GM23338 (cell line): Measurements from ENCODE around the gene ZNF776. TPM values are rescaled to one million over a fixed set of nuclear protein-coding genes. Genes with fewer than 3 reads are reported as not detected.
A peak's percentile ranks its signal among the peaks of the same experiment; 100 is the strongest.

ENCODE experiments used
- ATAC-seq: fragments of 200-7000 bp; cut with Tn5 transposase; 3 replicates; pipeline ENCODE4 v1.9.1; 2020
- DNase-seq: peaks from one replicate; pipeline ENCODE4 v3.0.0-alpha.2; 2015; ENCODE audit warnings: low spot score
- H2AFZ ChIP-seq: fragments of 200-600 bp; sonication (generic); 2 replicates; pipeline ENCODE4 v1.8.0; 2016; ENCODE audit warnings: antibody characterized with exemption, mild to moderate bottlenecking, moderate library complexity
- H3F3A ChIP-seq: fragments of 200-600 bp; sonication (generic); replicated peaks from 2 replicates; pipeline ENCODE4 v1.8.0; 2017; ENCODE audit warnings: antibody characterized with exemption, mixed run types, low read depth
- H3K27ac ChIP-seq: fragments of 200-600 bp; sonication (generic); 2 replicates; pipeline ENCODE4 v1.6.1; 2016; ENCODE audit warnings: low read depth
- H3K27me3 ChIP-seq: fragments of 200-600 bp; sonication (generic); 2 replicates; pipeline ENCODE4 v1.8.0; 2016; ENCODE audit warnings: mild to moderate bottlenecking, mixed run types, moderate library complexity; ENCODE audit not compliant: insufficient read depth
- H3K36me3 ChIP-seq: fragments of 200-600 bp; sonication (generic); 2 replicates; pipeline ENCODE4 v1.8.0; 2016; ENCODE audit warnings: mild to moderate bottlenecking; ENCODE audit not compliant: insufficient read depth
- H3K4me1 ChIP-seq: fragments of 200-600 bp; sonication (generic); 2 replicates; pipeline ENCODE4 v1.8.0; 2016; ENCODE audit warnings: mild to moderate bottlenecking, moderate library complexity; ENCODE audit not compliant: insufficient read depth
- H3K4me2 ChIP-seq: fragments of 200-600 bp; sonication (generic); 2 replicates; pipeline ENCODE4 v1.7.1; 2017; ENCODE audit warnings: mixed run types
- H3K4me3 ChIP-seq: fragments of 200-600 bp; sonication (generic); 2 replicates; pipeline ENCODE4 v1.6.1; 2016; ENCODE audit warnings: mixed run types
- H3K79me2 ChIP-seq: fragments of 200-600 bp; sonication (generic); replicated peaks from 2 replicates; pipeline ENCODE4 v1.8.0; 2017; ENCODE audit warnings: mild to moderate bottlenecking; ENCODE audit not compliant: insufficient read depth
- H3K9me2 ChIP-seq: fragments of 200-600 bp; sonication (generic); 2 replicates; pipeline ENCODE4 v1.8.0; 2017; ENCODE audit not compliant: insufficient read depth
- H4K20me1 ChIP-seq: fragments of 200-600 bp; sonication (generic); replicated peaks from 2 replicates; pipeline ENCODE4 v1.8.0; 2017; ENCODE audit warnings: mild to moderate bottlenecking; ENCODE audit not compliant: insufficient read depth
- H3K27ac Mint-ChIP-seq: 2 replicates; pipeline ENCODE4 v1.8.0; 2020; ENCODE audit warnings: inconsistent platforms, mild to moderate bottlenecking, moderate library complexity, mixed read lengths
- H3K27me3 Mint-ChIP-seq: 3 replicates; pipeline ENCODE4 v1.8.0; 2022; ENCODE audit warnings: low read depth, mild to moderate bottlenecking, moderate library complexity, mixed read lengths, inconsistent platforms; ENCODE audit not compliant: insufficient read depth, poor library complexity
- H3K36me3 Mint-ChIP-seq: 3 replicates; pipeline ENCODE4 v1.8.0; 2021; ENCODE audit warnings: low read depth, mild to moderate bottlenecking, inconsistent platforms, moderate library complexity, mixed read lengths
- H3K4me1 Mint-ChIP-seq: 3 replicates; pipeline ENCODE4 v1.8.0; 2020; ENCODE audit warnings: mild to moderate bottlenecking, inconsistent platforms, mixed read lengths
- H3K4me3 Mint-ChIP-seq: 3 replicates; pipeline ENCODE4 v1.8.0; 2021; ENCODE audit warnings: moderate library complexity, mild to moderate bottlenecking, inconsistent platforms, mixed read lengths
- H3K9me3 Mint-ChIP-seq: 3 replicates; pipeline ENCODE4 v1.8.0; 2020; ENCODE audit warnings: moderate library complexity, mild to moderate bottlenecking, inconsistent platforms, mixed read lengths
- CREB1 ChIP-seq: fragments of 250-450 bp; sonication (Bioruptor Pico); IDR thresholded peaks from 2 replicates; pipeline ENCODE4 v1.5.0; 2020; ENCODE audit warnings: low read depth, mild to moderate bottlenecking, moderate library complexity
- EZH2 ChIP-seq: fragments of 200-600 bp; sonication (generic); IDR thresholded peaks from one replicate; pipeline ENCODE4 v1.8.0; 2017; ENCODE audit warnings: antibody characterized with exemption, mild to moderate bottlenecking, low read depth; ENCODE audit not compliant: unreplicated experiment
- EZH2phosphoT487 ChIP-seq: fragments of 200-600 bp; sonication (generic); IDR thresholded peaks from one replicate; pipeline ENCODE4 v1.8.1; 2018; ENCODE audit warnings: antibody characterized with exemption; ENCODE audit not compliant: unreplicated experiment
- JUNB ChIP-seq: IDR thresholded peaks from one replicate; pipeline ENCODE4 v1.6.1; 2016; ENCODE audit warnings: antibody characterized with exemption; ENCODE audit not compliant: unreplicated experiment
- NANOG ChIP-seq: IDR thresholded peaks from 2 replicates; pipeline ENCODE4 v1.6.1; 2016; ENCODE audit warnings: antibody characterized with exemption, borderline replicate concordance
- POLR2AphosphoS5 ChIP-seq: IDR thresholded peaks from 2 replicates; pipeline ENCODE4 v1.6.1; 2016; ENCODE audit warnings: antibody characterized with exemption, low read depth
- STAT1 ChIP-seq: IDR thresholded peaks from one replicate; pipeline ENCODE4 v1.6.1; 2016; ENCODE audit warnings: antibody characterized with exemption; ENCODE audit not compliant: unreplicated experiment
- ZNF114 ChIP-seq: fragments of 250-450 bp; sonication (Bioruptor Pico); IDR thresholded peaks from 2 replicates; pipeline ENCODE4 v1.5.0; 2020; ENCODE audit warnings: mild to moderate bottlenecking, moderate library complexity
- ZNF331 ChIP-seq: fragments of 250-450 bp; sonication (Bioruptor Pico); IDR thresholded peaks from 2 replicates; pipeline ENCODE4 v1.5.0; 2020; ENCODE audit warnings: low read depth, mild to moderate bottlenecking, moderate library complexity
- polyA plus RNA-seq: library from polyadenylated mRNA; unstranded; fragments of >200 nt; fragmentation: Nextera tagmentation; extraction: Ambion mirVana; gene quantifications from 2 replicates; pipeline ENCODE4 v1.2.1, GENCODE V29; 2016
- total RNA-seq: library from RNA; depleted of rRNA; stranded (reverse); fragments of >200 nt; shearing (Covaris generic); gene quantifications from 2 replicates; pipeline ENCODE4 v1.2.3, GENCODE V29; 2014
- TF ChIP-seq, protein P1 (sequence below): fragments of 250-450 bp; sonication (Bioruptor Pico); IDR thresholded peaks from 2 replicates; pipeline ENCODE4 v1.5.0; 2020; ENCODE audit warnings: mild to moderate bottlenecking, moderate library complexity
- TF ChIP-seq, protein P2 (sequence below): IDR thresholded peaks from one replicate; pipeline ENCODE4 v1.6.1; 2018; ENCODE audit warnings: antibody characterized with exemption; ENCODE audit not compliant: unreplicated experiment
- TF ChIP-seq, protein P3 (sequence below): IDR thresholded peaks from 2 replicates; pipeline ENCODE4 v1.6.1; 2016; ENCODE audit warnings: antibody characterized with exemption
- TF ChIP-seq, protein P4 (sequence below), 2 experiments: fragments of 200-600 bp in 1 of 2; sonication (generic) in 1 of 2; conservative IDR thresholded peaks; 2 replicates each; pipeline versions ENCODE4 v1.5.1 to v1.6.1; 2016 to 2017; ENCODE audit warnings: antibody characterized with exemption in 2 of 2, low read depth in 2 of 2, mild to moderate bottlenecking in 2 of 2, moderate library complexity in 1 of 2

ZNF776 gene
- total and polyA plus RNA-seq, 2 experiments from 2014 or later, result 5.9 to 19.4 TPM

DNA sequence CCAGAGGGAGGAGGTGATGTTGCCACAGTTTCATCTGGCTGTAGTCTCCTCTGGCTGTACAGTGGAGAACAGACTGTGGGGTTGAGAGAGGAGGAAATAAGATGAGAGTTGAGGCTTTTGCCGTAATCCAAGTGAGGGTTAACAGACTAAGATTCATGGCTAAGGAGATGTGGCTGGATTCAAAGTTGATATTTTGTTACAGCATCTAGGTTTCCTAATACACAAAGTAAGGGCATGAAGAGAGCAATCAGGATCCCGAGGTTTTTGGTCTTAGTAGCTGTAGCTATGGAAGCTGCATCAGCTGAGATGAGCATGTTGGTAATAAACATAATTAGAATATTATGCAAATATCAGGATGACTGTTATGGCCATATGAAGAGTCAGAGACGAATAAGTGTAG lies 1.4 kb downstream of the ZNF776 start:
- Histone ChIP-seq H3K4me1 (peaks cover 4% of the 10 kb centered on the region; the same call in 1 of the 2 replicates), H3K4me3 (peak overlapping the region; percentile 87), H4K20me1 (peaks cover 32% of the 10 kb centered on the region), H3K27me3 (no peaks in the 10 kb centered on the region), H3K79me2 (peaks cover 41% of the 10 kb centered on the region), H3F3A (peaks cover 9% of the 10 kb centered on the region; the same call in 1 of the 2 replicates), H3K9me2 (no peaks in the 10 kb centered on the region; the same call in 1 of the 2 replicates), H3K4me2 (peak overlapping the region; percentile 96), H3K36me3 (peaks cover 27% of the 10 kb centered on the region), H2AFZ (no peak overlapping the region), H3K27ac (no peak overlapping the region)
- peaks cover 9% of the 10 kb centered on the region; the same call in 2 of the 3 replicates for H3K4me1 Mint-ChIP-seq
- no peaks in the 10 kb centered on the region for H3K9me3 Mint-ChIP-seq
- H3K27ac Mint-ChIP-seq, result no peak overlapping the region
- H3K4me3 Mint-ChIP-seq, result peak overlapping the region; percentile 90
- peaks cover 51% of the 10 kb centered on the region for H3K36me3 Mint-ChIP-seq
- no peak for TF ChIP-seq ZNF114 (CRISPR knock-in tag)
- TF ChIP-seq JUNB, result no peak
- TF ChIP-seq, protein P1, sequence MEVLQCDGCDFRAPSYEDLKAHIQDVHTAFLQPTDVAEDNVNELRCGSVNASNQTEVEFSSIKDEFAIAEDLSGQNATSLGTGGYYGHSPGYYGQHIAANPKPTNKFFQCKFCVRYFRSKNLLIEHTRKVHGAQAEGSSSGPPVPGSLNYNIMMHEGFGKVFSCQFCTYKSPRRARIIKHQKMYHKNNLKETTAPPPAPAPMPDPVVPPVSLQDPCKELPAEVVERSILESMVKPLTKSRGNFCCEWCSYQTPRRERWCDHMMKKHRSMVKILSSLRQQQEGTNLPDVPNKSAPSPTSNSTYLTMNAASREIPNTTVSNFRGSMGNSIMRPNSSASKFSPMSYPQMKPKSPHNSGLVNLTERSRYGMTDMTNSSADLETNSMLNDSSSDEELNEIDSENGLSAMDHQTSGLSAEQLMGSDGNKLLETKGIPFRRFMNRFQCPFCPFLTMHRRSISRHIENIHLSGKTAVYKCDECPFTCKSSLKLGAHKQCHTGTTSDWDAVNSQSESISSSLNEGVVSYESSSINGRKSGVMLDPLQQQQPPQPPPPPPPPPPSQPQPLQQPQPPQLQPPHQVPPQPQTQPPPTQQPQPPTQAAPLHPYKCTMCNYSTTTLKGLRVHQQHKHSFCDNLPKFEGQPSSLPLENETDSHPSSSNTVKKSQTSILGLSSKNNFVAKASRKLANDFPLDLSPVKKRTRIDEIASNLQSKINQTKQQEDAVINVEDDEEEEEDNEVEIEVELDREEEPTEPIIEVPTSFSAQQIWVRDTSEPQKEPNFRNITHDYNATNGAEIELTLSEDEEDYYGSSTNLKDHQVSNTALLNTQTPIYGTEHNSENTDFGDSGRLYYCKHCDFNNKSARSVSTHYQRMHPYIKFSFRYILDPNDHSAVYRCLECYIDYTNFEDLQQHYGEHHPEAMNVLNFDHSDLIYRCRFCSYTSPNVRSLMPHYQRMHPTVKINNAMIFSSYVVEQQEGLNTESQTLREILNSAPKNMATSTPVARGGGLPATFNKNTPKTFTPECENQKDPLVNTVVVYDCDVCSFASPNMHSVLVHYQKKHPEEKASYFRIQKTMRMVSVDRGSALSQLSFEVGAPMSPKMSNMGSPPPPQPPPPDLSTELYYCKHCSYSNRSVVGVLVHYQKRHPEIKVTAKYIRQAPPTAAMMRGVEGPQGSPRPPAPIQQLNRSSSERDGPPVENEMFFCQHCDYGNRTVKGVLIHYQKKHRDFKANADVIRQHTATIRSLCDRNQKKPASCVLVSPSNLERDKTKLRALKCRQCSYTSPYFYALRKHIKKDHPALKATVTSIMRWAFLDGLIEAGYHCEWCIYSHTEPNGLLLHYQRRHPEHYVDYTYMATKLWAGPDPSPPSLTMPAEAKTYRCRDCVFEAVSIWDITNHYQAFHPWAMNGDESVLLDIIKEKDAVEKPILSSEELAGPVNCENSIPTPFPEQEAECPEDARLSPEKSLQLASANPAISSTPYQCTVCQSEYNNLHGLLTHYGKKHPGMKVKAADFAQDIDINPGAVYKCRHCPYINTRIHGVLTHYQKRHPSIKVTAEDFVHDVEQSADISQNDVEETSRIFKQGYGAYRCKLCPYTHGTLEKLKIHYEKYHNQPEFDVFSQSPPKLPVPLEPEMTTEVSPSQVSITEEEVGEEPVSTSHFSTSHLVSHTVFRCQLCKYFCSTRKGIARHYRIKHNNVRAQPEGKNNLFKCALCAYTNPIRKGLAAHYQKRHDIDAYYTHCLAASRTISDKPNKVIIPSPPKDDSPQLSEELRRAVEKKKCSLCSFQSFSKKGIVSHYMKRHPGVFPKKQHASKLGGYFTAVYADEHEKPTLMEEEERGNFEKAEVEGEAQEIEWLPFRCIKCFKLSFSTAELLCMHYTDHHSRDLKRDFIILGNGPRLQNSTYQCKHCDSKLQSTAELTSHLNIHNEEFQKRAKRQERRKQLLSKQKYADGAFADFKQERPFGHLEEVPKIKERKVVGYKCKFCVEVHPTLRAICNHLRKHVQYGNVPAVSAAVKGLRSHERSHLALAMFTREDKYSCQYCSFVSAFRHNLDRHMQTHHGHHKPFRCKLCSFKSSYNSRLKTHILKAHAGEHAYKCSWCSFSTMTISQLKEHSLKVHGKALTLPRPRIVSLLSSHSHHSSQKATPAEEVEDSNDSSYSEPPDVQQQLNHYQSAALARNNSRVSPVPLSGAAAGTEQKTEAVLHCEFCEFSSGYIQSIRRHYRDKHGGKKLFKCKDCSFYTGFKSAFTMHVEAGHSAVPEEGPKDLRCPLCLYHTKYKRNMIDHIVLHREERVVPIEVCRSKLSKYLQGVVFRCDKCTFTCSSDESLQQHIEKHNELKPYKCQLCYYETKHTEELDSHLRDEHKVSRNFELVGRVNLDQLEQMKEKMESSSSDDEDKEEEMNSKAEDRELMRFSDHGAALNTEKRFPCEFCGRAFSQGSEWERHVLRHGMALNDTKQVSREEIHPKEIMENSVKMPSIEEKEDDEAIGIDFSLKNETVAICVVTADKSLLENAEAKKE (CRISPR knock-in tag), result no peak
- no peak for TF ChIP-seq NANOG
- TF ChIP-seq, protein P2, sequence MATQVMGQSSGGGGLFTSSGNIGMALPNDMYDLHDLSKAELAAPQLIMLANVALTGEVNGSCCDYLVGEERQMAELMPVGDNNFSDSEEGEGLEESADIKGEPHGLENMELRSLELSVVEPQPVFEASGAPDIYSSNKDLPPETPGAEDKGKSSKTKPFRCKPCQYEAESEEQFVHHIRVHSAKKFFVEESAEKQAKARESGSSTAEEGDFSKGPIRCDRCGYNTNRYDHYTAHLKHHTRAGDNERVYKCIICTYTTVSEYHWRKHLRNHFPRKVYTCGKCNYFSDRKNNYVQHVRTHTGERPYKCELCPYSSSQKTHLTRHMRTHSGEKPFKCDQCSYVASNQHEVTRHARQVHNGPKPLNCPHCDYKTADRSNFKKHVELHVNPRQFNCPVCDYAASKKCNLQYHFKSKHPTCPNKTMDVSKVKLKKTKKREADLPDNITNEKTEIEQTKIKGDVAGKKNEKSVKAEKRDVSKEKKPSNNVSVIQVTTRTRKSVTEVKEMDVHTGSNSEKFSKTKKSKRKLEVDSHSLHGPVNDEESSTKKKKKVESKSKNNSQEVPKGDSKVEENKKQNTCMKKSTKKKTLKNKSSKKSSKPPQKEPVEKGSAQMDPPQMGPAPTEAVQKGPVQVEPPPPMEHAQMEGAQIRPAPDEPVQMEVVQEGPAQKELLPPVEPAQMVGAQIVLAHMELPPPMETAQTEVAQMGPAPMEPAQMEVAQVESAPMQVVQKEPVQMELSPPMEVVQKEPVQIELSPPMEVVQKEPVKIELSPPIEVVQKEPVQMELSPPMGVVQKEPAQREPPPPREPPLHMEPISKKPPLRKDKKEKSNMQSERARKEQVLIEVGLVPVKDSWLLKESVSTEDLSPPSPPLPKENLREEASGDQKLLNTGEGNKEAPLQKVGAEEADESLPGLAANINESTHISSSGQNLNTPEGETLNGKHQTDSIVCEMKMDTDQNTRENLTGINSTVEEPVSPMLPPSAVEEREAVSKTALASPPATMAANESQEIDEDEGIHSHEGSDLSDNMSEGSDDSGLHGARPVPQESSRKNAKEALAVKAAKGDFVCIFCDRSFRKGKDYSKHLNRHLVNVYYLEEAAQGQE, result no peak
- no peak for TF ChIP-seq ZNF331
- TF ChIP-seq EZH2, result no peak
- TF ChIP-seq, protein P3, sequence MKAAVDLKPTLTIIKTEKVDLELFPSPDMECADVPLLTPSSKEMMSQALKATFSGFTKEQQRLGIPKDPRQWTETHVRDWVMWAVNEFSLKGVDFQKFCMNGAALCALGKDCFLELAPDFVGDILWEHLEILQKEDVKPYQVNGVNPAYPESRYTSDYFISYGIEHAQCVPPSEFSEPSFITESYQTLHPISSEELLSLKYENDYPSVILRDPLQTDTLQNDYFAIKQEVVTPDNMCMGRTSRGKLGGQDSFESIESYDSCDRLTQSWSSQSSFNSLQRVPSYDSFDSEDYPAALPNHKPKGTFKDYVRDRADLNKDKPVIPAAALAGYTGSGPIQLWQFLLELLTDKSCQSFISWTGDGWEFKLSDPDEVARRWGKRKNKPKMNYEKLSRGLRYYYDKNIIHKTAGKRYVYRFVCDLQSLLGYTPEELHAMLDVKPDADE, result no peak
- TF ChIP-seq STAT1, result no peak
- TF ChIP-seq, protein P4, sequence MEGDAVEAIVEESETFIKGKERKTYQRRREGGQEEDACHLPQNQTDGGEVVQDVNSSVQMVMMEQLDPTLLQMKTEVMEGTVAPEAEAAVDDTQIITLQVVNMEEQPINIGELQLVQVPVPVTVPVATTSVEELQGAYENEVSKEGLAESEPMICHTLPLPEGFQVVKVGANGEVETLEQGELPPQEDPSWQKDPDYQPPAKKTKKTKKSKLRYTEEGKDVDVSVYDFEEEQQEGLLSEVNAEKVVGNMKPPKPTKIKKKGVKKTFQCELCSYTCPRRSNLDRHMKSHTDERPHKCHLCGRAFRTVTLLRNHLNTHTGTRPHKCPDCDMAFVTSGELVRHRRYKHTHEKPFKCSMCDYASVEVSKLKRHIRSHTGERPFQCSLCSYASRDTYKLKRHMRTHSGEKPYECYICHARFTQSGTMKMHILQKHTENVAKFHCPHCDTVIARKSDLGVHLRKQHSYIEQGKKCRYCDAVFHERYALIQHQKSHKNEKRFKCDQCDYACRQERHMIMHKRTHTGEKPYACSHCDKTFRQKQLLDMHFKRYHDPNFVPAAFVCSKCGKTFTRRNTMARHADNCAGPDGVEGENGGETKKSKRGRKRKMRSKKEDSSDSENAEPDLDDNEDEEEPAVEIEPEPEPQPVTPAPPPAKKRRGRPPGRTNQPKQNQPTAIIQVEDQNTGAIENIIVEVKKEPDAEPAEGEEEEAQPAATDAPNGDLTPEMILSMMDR (conservative IDR thresholded peaks at IDR 0.05; ENCODE audit: low read depth in 2 of 2), result no peak
- TF ChIP-seq POLR2AphosphoS5, result no peak
- no peak for TF ChIP-seq CREB1
- TF ChIP-seq EZH2phosphoT487, result no peak
- H3K27me3 Mint-ChIP-seq, result peaks cover 5% of the 10 kb centered on the region
- DNase-seq (no peak), ATAC-seq (no peak)
